ENCODE data around the gene ICAM3. TPM values are rescaled to one million over a fixed set of nuclear protein-coding genes. Genes with fewer than 3 reads are reported as not detected.

The ICAM3 gene
- 6.9 and 9.8 TPM in 2 replicates for total RNA-seq

GRCh38 chr19:10339380-10339960, at the start of gene ICAM3:
Gene ICAM3, minus strand, starts transcription at chr19:10339624. Its CDS starts 10 bp downstream, at chr19:10339614.

DNA sequence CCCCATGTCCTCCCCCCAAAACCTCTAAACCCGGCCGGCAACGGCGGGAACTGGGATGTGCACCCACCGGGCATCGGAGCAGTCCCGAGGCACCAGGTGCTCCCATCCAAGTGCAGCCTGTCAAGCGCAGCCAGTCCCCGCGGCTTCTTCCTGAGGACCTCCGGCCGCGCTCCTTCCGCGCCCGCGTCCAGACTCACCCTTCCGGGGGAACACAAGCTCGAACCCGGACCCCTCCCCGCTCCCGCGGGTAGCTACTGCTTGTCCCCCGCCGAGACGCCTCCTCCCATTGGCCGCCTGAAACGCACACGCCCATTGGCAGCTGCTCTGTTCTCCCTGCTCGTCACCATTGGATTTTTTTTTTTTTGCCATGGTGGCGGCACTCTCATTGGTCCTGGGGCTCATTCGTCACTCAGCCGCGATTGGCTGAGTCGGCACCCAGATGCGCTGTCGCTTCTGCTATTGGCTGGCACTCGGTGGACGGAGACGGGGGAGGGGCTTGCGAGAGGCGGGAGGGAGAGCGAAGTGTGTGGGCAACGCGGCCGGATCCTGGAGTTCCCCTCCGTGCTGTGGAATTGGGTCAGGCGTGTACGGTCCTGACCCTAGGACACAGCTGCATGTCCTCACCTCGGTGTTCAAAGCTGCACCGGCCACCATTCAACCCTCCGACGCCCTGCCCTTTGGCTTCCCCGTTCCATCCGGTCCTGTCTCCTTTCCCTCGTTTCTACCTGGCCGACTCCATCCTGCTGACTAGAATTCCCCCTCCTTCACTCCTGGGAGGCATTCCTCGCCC, 41.1 kb upstream of the ICAM3 start, which contains the start of gene TYK2:
Gene TYK2, minus strand, starts transcription at position 260 of the 790 bp plus-strand sequence. CDS start 2,166 bp downstream, outside the sequence.

GRCh38 chr19:10332965-10333757, 6.3 kb downstream of the ICAM3 start, which contains the start of gene RAVER1:
Gene RAVER1, minus strand, starts transcription at chr19:10333529. Its CDS starts 22 bp downstream, at chr19:10333507.

GRCh38 chr19:10315335-10316214, 23.8 kb downstream of the ICAM3 start, which contains the start of gene FDX2:
Gene FDX2, minus strand, starts transcription at chr19:10316015. Its CDS starts 19 bp downstream, at chr19:10315996.

DNA sequence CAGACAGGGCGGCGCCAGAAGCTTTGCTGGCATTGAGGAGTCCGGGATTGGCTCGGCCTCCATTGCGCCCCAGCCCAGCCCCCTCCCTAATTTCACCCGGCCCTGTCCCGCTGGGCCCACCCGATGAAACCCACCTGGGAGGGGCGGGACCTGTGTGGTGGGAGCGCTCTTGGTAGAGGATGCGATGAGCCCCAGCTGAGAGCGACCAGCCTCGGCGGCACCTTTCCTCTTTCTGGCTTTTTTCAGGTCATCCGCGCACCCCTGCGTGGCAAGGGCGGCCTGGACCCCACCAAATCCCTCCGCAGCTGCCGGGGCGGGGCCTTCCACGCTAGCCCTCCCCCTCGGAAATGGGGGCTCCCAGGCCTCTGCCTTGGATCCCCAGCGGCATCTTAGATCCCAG, 30.0 kb downstream of the ICAM3 start, which contains the start of gene ZGLP1:
Gene ZGLP1, minus strand, starts transcription at position 393 of the 400 bp plus-strand sequence.

DNA sequence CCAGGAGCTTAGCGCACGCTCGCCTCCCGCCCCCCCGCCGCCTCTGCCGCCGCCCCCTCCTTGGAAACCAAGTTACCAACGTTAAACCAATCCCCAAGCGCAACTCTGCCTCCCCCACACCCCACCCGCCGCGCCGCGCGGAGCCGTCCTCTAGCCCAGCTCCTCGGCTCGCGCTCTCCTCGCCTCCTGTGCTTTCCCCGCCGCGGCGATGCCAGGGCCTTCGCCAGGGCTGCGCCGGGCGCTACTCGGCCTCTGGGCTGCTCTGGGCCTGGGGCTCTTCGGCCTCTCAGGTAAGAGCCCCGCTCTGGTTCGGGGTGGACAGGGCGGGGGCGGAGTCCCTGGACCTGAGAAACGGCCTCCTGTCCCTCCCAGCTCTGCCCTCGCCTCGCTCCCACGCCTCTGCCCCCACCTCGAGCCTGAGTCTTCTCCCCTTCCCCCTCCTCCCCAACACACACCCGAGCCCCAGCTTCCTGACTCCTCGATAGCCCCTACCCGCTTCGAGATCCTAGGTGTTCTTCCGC, 49.5 kb downstream of the ICAM3 start, which contains the start of gene ICAM5:
Gene ICAM5, plus strand, starts transcription at position 117 of the 521 bp plus-strand sequence. Its CDS starts 92 bp downstream, at position 209.

GRCh38 chr19:10286803-10287737, 52.4 kb downstream of the ICAM3 start, which contains the start of gene ICAM4:
Gene ICAM4, plus strand, starts transcription at chr19:10286955. Its CDS starts 58 bp downstream, at chr19:10287013.

Other genes starting within 250 kb of the ICAM3 start
- gene ANGPTL6, start 236.9 kb downstream of the ICAM3 start, total RNA-seq = not detected in 2 replicates
- 33.3 and 39.4 TPM in 2 replicates for gene PPAN, start 233.3 kb downstream of the ICAM3 start, total RNA-seq
- gene P2RY11, start 227.9 kb downstream of the ICAM3 start, total RNA-seq = 0.50 and 1.2 TPM in 2 replicates
- 309 and 314 TPM in 2 replicates for gene EIF3G, start 219.7 kb downstream of the ICAM3 start, total RNA-seq
- 119 and 123 TPM in 2 replicates for gene DNMT1, start 144.7 kb downstream of the ICAM3 start, total RNA-seq
- gene S1PR2, start 108.3 kb downstream of the ICAM3 start, total RNA-seq = 14.1 and 14.8 TPM in 2 replicates
- 116 and 127 TPM in 2 replicates for gene MRPL4, start 87.4 kb downstream of the ICAM3 start, total RNA-seq
- gene ICAM1, start 68.5 kb downstream of the ICAM3 start, total RNA-seq = 13.2 and 13.6 TPM in 2 replicates
- 3.9 and 4.6 TPM in 2 replicates for gene ICAM4, start 52.7 kb downstream of the ICAM3 start, total RNA-seq
- gene ICAM5, start 49.7 kb downstream of the ICAM3 start, total RNA-seq = 2.9 and 3.6 TPM in 2 replicates
- 0.59 and 0.67 TPM in 2 replicates for gene ZGLP1, start 29.8 kb downstream of the ICAM3 start, total RNA-seq
- 26.9 and 33.8 TPM in 2 replicates for gene FDX2, start 23.6 kb downstream of the ICAM3 start, total RNA-seq
- gene RAVER1, start 6.1 kb downstream of the ICAM3 start, total RNA-seq = 28.7 and 32.1 TPM in 2 replicates
- 95.3 and 129 TPM in 2 replicates for gene TYK2, start 40.9 kb upstream of the ICAM3 start, total RNA-seq
- 195 and 209 TPM in 2 replicates for gene CDC37, start 63.9 kb upstream of the ICAM3 start, total RNA-seq
- 3.4 and 4.8 TPM in 2 replicates for gene PDE4A, start 80.9 kb upstream of the ICAM3 start, total RNA-seq
- 48.6 and 58.3 TPM in 2 replicates for gene KEAP1, start 163.7 kb upstream of the ICAM3 start, total RNA-seq
- not detected in 2 replicates for gene S1PR5, start 177.8 kb upstream of the ICAM3 start, total RNA-seq
- 18.3 and 25.1 TPM in 2 replicates for gene ATG4D, start 204.3 kb upstream of the ICAM3 start, total RNA-seq
- gene KRI1, start 226.4 kb upstream of the ICAM3 start, total RNA-seq = 11.6 and 12.9 TPM in 2 replicates
- 8.6 and 11.8 TPM in 2 replicates for gene CDKN2D, start 229.4 kb upstream of the ICAM3 start, total RNA-seq
- gene AP1M2, start 247.7 kb upstream of the ICAM3 start, total RNA-seq = 2.0 TPM in 1 of 2 replicates, not detected in the other